SK-N-SH (cell line): ENCODE data around the gene NEU4.

Experiments
- CTCF ChIP-seq: fragments of 200-600 bp; sonication (generic); IDR thresholded peaks from 2 replicates; pipeline ENCODE4 v1.6.1; 2017; ENCODE audit warnings: antibody characterized with exemption, mild to moderate bottlenecking, moderate library complexity
- FOXM1 ChIP-seq: IDR thresholded peaks from 2 replicates; pipeline ENCODE4 v1.4.0; 2012; ENCODE audit warnings: low read depth, mild to moderate bottlenecking
- MAX ChIP-seq: IDR thresholded peaks from 2 replicates; pipeline ENCODE4 v1.4.0; 2012; ENCODE audit warnings: low read depth
- RAD21 ChIP-seq: IDR thresholded peaks from 2 replicates; pipeline ENCODE4 v1.6.1; 2012; ENCODE audit warnings: mild to moderate bottlenecking, low read length
- SMC3 ChIP-seq: IDR thresholded peaks from 2 replicates; pipeline ENCODE4 v1.6.1; 2012; ENCODE audit warnings: low read depth, low read length, improper control_type of control experiment

- no peak for TF ChIP-seq SMC3
- TF ChIP-seq RAD21: no peak
- TF ChIP-seq MAX: no peak
- TF ChIP-seq FOXM1: no peak
- no peak for TF ChIP-seq CTCF
Observed at GRCh38 chr2:241818229-241818942, 9.4 kb downstream of the NEU4 start.
